HG02763 (cell line): Measurements from ENCODE around the gene PTX3.

Experiments
- ATAC-seq: cut with Tn5 transposase; IDR thresholded peaks from one replicate; pipeline ENCODE4 v1.9.1; 2021; ENCODE audit warnings: mild to moderate bottlenecking, moderate library complexity; ENCODE audit not compliant: unreplicated experiment

Gene PTX3

GRCh38 chr3:157420606-157421130, 16.0 kb upstream of the PTX3 start:
- no peak for ATAC-seq

- ATAC-seq = no peak
These were observed 13.3 kb upstream of the PTX3 start for GRCh38 chr3:157423337-157423736.

- ATAC-seq = no peak
These were observed 8.7 kb upstream of the PTX3 start for GRCh38 chr3:157427901-157428300.

DNA sequence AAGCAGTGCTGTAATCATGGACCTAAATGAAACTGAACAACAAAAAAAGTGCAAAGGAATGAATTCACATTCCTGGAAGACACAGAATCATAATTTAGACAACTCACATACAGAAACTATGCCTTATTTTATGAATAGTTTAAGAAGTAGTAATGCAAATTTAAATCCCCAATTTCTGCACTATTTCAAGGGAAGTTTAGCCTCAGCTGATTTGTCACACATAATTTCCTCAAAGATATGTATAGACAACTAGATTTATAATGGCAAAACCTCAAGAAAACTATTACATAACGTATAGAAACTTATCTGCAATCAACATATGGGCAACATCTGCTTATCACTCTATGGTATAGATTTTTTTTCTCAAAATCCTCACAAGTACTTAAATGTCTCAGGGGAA, 7.8 kb upstream of the PTX3 start:
- ATAC-seq = no peak

DNA sequence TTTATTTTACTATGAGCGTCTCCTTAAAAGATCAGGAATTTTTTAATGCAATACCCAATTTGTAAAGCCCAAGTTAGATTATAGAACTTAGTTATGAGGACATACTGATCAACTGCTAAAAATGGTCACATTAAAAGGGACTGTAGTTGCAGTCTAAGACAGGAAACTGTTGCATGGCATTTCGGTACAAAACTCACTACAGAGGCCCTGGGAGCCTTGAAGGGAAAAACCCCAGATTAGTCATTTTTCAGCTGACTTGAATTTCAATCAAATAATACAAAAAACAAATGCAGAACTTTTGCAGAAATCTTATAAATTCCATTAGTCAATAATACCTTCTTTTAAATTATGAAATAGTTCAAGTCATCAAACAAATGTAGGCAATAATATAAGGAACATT, 6.9 kb upstream of the PTX3 start:
- no peak for ATAC-seq

- ATAC-seq = no peak
These were observed 1.6 kb downstream of the PTX3 start for GRCh38 chr3:157438194-157438730.

DNA sequence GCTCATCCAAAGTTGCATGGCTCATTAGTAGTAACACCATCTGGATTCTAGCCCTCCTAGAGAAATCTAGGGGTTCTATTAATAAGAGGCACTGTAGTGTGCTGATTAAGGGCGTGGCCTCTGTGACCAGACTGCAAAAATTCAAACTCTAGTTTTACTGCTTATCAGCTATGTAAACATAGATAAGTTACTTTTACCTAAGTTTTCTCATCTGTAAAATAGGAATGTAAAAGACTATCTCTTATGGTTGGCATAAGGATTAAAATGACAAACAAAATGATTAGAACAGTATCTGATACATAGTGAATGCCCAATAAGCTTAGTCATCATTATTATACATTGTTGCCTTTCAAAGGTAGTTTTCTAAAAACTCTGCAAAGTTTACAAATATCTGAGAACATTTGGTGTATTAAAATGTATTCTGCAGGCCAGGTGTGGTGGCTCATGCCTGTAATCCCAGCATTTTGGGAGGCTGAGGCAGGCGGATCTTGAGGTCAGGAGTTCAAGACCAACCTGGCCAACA, 4.5 kb downstream of the PTX3 start:
- ATAC-seq = no peak

GRCh38 chr3:157442729-157443128, 6.1 kb downstream of the PTX3 start:
- ATAC-seq = no peak

GRCh38 chr3:157443905-157444796, 7.5 kb downstream of the PTX3 start:
- ATAC-seq = no peak

DNA sequence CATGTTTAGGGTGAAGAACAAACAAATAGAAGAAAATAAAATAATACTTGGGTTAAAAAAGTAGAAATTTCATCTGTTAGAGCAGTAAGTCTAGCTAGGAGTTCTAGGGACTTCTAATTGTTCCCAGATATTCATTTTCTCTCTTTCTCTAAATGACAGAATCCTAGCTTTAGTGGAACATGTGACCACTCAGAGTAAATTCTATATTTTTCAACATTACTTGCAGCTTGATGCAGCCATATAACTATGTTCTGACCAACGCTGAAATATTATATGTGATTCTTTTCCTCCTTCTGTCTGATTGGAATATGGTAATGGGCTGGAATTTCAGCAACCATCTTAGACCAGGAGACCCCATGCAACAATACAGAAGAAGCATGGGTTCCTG, 8.1 kb downstream of the PTX3 start:
- ATAC-seq = no peak

DNA sequence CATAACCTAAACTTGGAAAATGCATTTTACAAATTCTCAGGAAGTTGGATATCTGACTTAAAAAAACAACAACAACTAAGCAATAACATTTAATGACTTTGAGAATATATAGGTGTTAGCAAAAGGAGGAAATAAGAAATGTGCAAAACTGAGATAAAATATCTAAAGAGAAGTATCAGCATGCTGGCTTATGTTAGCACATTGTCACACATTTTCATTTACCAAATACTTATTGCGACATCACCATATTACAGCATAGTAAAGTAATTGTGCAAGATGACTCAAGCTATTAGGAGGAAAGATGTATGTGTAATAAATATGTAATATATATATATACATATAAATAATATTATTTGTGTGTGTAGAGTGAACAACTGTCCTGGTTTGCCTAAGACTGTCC, 9.2 kb downstream of the PTX3 start:
- ATAC-seq = no peak

GRCh38 chr3:157447026-157447694, 10.5 kb downstream of the PTX3 start:
- no peak for ATAC-seq

- no peak for ATAC-seq
These were observed 15.4 kb downstream of the PTX3 start for GRCh38 chr3:157452097-157452496.

DNA sequence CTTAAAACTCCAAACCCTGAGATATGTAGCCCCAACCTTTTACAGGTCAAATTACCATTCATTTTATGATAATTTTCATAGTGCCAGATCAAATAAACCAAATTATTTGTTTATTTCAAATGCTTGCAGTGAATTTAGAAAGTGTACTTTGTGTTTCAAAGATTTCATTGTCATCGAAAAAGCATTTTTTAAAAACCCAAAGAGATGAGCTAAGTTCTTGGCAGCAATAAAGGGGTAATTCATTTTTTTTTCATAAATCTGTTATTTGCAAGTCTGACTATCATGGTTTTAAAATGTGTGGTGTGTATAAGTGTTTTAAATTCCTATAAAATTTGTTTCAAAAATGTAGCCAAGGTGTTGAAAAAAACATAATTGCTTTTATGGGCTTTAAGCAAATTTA, 17.2 kb downstream of the PTX3 start:
- no peak for ATAC-seq

DNA sequence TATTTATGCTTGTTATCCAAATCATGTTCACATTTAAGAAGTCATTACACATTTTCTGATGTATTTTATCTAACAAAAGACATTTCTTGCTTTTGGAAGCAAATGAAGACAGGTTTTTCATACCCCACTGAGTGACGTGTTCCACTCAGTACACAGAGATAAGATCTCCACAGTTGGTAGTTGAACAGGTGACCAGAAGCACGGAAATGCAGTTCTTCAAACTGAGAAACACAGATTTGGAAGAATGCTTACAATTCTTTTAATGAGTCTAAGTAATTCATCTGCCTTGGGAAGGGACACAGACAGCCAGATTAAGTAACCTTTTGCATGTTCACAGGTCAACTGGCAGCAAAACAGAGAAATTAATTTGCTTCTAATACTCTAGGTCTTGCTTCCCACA, 23.1 kb downstream of the PTX3 start:
- ATAC-seq = no peak

DNA sequence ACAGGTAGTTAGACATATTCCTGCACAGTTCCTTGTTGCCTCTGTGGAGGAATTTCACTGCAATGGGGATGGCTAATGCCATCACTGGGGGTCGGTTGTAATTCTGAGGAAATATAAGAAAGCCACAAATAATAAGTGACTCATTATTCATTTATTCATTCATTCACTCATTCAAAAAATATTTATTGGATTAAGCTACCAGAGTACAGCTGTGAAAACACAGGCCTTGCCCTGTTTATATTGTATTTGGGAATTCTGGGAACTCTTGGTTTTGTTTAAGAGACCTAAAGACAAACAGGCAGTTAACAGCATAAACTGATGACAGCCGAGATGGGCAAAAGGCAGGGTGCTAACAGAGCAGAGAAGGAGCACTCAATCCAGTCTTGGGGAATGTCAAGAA, 23.6 kb downstream of the PTX3 start:
- no peak for ATAC-seq

GRCh38 chr3:157463816-157464215, 27.2 kb downstream of the PTX3 start:
- ATAC-seq = no peak

DNA sequence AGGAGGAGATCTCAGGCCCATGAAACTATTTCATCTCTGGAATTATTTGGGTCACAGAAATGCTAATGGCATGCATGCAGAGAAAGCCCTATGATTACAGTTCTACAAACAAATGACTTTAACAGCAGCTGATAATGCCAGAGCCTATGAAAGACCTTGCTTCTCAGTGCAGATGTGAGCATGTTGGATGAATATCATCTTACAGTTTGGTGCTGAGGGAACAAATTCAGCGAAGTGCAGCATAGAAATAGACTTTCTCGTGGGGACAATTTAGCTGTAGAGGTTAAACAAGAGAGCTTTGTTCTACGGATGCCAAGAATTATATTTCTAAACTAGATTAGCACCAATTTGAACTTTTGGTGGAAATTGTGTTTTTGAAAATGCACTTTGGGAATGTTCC, 27.7 kb downstream of the PTX3 start:
- ATAC-seq = no peak

- ATAC-seq = no peak
These were observed 29.1 kb downstream of the PTX3 start for GRCh38 chr3:157465741-157466140.

GRCh38 chr3:157467200-157467599, 30.6 kb downstream of the PTX3 start:
- ATAC-seq = no peak

- no peak for ATAC-seq
These were observed 33.1 kb downstream of the PTX3 start for GRCh38 chr3:157469561-157470294.
